NT2/D1 (cell line): Measurements from ENCODE around the gene MRC2.

Experiments used
- DNase-seq: peaks from one replicate; pipeline ENCODE4 v3.0.0-alpha.2; 2011; ENCODE audit warnings: low read depth, low spot score
- H3K27me3 ChIP-seq: 2 replicates; pipeline ENCODE4 v1.6.0; 2011; ENCODE audit warnings: mild to moderate bottlenecking; ENCODE audit not compliant: insufficient read length, insufficient read depth
- H3K36me3 ChIP-seq: 2 replicates; pipeline ENCODE4 v1.6.1; 2011; ENCODE audit warnings: mild to moderate bottlenecking, low read length, mixed read lengths; ENCODE audit not compliant: insufficient read depth, insufficient read length
- H3K4me1 ChIP-seq: 2 replicates; pipeline ENCODE4 v1.5.1; 2011; ENCODE audit not compliant: insufficient read depth, insufficient read length
- H3K4me3 ChIP-seq: 2 replicates; pipeline ENCODE4 v1.5.1; 2011; ENCODE audit warnings: low read depth; ENCODE audit not compliant: insufficient read length
- H3K9ac ChIP-seq: 2 replicates; pipeline ENCODE4 v1.6.0; 2011; ENCODE audit warnings: low read depth; ENCODE audit not compliant: insufficient read length
- H3K9me3 ChIP-seq: 2 replicates; pipeline ENCODE4 v1.5.1; 2011; ENCODE audit warnings: mild to moderate bottlenecking, low read length; ENCODE audit not compliant: insufficient read depth
- SUZ12 ChIP-seq: IDR thresholded peaks from 2 replicates; pipeline ENCODE4 v1.6.1; 2011; ENCODE audit not compliant: insufficient read length, insufficient read depth; ENCODE audit errors: extremely low read depth
- YY1 ChIP-seq: IDR thresholded peaks from 2 replicates; pipeline ENCODE4 v1.6.1; 2011; ENCODE audit not compliant: insufficient read length, insufficient read depth
- ZNF274 ChIP-seq: IDR thresholded peaks from 2 replicates; pipeline ENCODE4 v1.6.1; 2011; ENCODE audit warnings: mild to moderate bottlenecking, low read depth, low read length

Gene MRC2

DNA sequence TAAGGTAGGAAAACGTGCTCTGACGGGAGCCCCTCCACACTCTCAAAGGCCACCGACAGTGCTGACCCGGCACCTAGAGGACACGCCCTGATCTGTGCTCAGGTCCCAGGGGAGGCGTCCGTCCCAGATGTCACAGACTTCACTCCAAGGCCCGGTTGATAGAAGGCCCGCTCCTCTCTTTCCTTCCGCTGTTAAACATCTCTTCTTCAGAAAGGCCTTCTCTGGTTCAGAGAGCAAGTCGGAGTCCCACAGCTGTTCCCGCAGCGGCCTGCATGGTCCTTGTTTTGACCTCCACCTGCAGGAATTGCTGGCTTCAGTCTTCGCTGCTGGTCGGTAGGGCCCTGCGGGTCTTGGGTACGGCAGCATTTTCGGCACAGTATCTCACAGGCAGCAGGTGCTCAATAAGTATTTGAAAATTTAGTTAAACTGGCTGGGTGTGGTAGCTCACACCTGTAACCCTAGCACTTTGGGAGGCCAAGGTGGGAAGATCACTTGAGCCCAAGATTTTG, 88.5 kb downstream of the MRC2 start:
- peaks cover 5% of the 10 kb centered on the region for H3K4me1 ChIP-seq

DNA sequence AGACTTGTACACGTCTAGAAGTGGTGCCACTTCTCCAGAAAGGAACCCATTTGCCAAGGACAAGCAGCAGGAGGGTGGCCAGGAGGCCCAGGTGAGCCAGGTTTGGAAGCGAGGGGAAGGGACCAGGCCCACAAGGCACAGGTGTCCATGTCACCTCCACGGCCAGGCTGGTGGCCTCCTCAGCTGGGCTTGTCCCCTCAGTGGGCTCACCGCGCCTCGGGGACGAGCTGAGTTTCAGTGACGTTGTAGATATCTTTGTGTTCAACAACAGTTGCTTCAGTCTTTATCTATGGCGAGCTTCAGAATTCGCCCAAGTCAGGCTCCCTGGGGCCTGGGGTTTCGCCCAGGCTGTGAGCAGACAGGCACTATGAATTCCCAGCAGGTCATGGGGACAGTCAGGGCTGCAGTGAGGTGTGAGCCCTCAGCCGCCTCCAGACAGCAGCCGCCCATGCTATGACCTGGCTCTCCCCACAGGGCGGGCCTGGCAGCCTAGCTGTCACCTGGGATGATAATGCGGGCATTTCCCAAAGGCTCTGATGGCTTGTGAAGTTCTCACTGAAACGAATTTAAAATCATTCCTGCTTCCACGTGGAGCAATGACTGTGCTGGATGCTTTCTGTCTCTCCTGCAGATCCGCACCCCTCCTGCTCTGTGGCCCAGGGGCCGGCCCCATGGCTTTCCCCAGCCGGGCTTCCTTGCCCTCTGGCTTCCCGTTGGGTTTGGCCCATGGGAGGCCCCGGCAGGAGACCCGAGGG, 89.5 kb downstream of the MRC2 start:
- Histone ChIP-seq H3K9ac (no peak overlapping the region), H3K27me3 (peaks cover 12% of the 10 kb centered on the region), H3K36me3 (no peaks in the 10 kb centered on the region), H3K4me1 (no peaks in the 10 kb centered on the region), H3K4me3 (no peak overlapping the region), H3K9me3 (no peaks in the 10 kb centered on the region)
- DNase-seq: no peak
- TF ChIP-seq YY1: no peak
- no peak for TF ChIP-seq ZNF274
- TF ChIP-seq SUZ12: no peak

More for the DNA sequence above, 88.5 kb downstream of the MRC2 start:
- Histone ChIP-seq H3K4me3 (no peak overlapping the region), H3K9me3 (no peaks in the 10 kb centered on the region), H3K27me3 (peaks cover 16% of the 10 kb centered on the region), H3K9ac (no peak overlapping the region), H3K36me3 (no peaks in the 10 kb centered on the region)
- TF ChIP-seq SUZ12 (no peak), YY1 (no peak), ZNF274 (no peak)
- no peak for DNase-seq

- no peak for TF ChIP-seq YY1
- no peak for TF ChIP-seq ZNF274
- TF ChIP-seq SUZ12: no peak
- no peaks in the 10 kb centered on the region for H3K4me1 ChIP-seq
- no peak overlapping the region for H3K4me3 ChIP-seq
- H3K36me3 ChIP-seq: no peaks in the 10 kb centered on the region
- DNase-seq: no peak
- peaks cover 9% of the 10 kb centered on the region for H3K27me3 ChIP-seq
- no peaks in the 10 kb centered on the region for H3K9me3 ChIP-seq
- H3K9ac ChIP-seq: no peak overlapping the region
Observed at GRCh38 chr17:62717589-62717855, 90.1 kb downstream of the MRC2 start.

DNA sequence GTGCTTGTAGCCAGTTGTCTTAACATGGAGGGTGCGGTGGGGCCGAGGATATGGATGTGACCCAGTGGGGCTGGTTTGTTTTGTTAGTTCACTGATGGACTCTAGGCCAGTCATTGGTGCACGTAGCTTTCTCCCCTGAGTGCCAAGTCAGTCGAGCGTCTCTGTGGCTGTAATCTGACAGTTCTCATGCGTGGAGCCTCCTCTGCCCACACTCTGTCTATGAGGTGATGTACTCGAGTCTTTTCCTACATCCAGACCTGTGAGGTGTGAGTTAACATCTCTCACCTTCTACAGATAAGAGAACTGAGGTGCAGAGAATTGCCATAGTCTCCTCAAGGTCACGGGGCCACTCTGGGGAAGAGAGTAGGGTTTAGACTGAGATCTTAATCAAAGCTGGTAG, 90.4 kb downstream of the MRC2 start:
- Histone ChIP-seq H3K36me3 (no peaks in the 10 kb centered on the region), H3K4me1 (no peaks in the 10 kb centered on the region), H3K9ac (no peak overlapping the region), H3K4me3 (no peak overlapping the region), H3K9me3 (no peaks in the 10 kb centered on the region), H3K27me3 (peaks cover 9% of the 10 kb centered on the region)
- DNase-seq: no peak
- TF ChIP-seq ZNF274: no peak
- no peak for TF ChIP-seq SUZ12
- no peak for TF ChIP-seq YY1

- H3K4me1 ChIP-seq: no peaks in the 10 kb centered on the region
- DNase-seq: no peak
Observed at GRCh38 chr17:62718429-62718828, 91.0 kb downstream of the MRC2 start.

GRCh38 chr17:62719586-62719985, 92.1 kb downstream of the MRC2 start:
- DNase-seq: no peak
- Histone ChIP-seq H3K9ac (no peak overlapping the region), H3K36me3 (no peaks in the 10 kb centered on the region), H3K4me1 (peaks cover 6% of the 10 kb centered on the region), H3K9me3 (no peaks in the 10 kb centered on the region), H3K4me3 (no peak overlapping the region), H3K27me3 (peaks cover 5% of the 10 kb centered on the region)
- TF ChIP-seq ZNF274: no peak
- no peak for TF ChIP-seq SUZ12
- TF ChIP-seq YY1: no peak

More at GRCh38 chr17:62718429-62718828, 91.0 kb downstream of the MRC2 start:
- Histone ChIP-seq H3K4me3 (no peak overlapping the region), H3K9ac (no peak overlapping the region), H3K27me3 (peaks cover 9% of the 10 kb centered on the region), H3K9me3 (no peaks in the 10 kb centered on the region), H3K36me3 (no peaks in the 10 kb centered on the region)
- TF ChIP-seq YY1 (no peak), SUZ12 (no peak), ZNF274 (no peak)

DNA sequence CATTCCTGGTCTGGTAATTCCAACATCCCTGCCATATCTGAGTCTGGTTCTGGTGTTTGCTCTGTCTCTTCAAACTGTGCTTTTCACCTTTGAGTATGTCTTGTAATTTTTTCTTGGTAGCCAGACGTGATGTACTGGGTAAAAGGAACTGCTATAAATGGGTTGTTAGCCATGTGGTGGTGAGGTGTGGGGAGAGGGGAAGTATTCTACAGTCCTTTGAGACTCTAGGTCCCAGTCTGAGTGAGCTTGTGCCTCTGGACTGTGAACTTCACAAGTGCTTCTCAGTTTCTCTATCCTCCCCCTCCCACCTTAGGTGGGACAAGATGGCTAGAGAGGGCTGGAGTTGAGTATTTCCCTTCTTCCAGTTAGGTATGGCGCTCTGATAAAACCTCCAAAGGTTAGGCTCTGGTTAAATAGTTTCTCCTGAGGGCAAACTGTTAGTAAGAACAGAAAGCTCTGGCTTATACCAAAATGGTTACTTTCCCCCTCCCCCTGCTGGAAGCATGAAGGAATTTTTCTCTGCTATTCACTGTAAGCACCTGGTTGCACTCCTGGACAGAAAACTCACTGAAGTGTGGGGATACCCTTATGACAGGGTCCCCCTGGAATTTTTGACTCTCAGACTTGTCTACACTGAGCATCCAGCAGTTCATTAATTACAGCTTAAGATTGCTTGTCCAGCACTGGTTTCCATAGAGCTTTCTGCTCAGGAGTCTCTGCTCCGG, 92.8 kb downstream of the MRC2 start:
- peaks cover 6% of the 10 kb centered on the region for H3K4me1 ChIP-seq
- H3K4me3 ChIP-seq: no peak overlapping the region
- H3K9me3 ChIP-seq: no peaks in the 10 kb centered on the region
- no peak overlapping the region for H3K9ac ChIP-seq
- no peaks in the 10 kb centered on the region for H3K36me3 ChIP-seq
- TF ChIP-seq ZNF274 (no peak), SUZ12 (no peak), YY1 (no peak)
- peaks cover 5% of the 10 kb centered on the region for H3K27me3 ChIP-seq
- no peak for DNase-seq
